T-helper 2 cell treated with Interferon-gamma antibody and Interleukin-4, amounts not matched to agents 100 ng/mL and 5 ng/mL, for 36 hours (primary cell): ENCODE measurements around the gene MYO5A. TPM values are rescaled to one million over a fixed set of nuclear protein-coding genes. Genes with fewer than 3 reads are reported as not detected.
"Not testable (repeated sequence)": the region's sequence is repeated elsewhere in the genome, so short reads cannot be mapped to it uniquely, and the experiment has no call there.

Experiments used
- intact Hi-C: fragments of 100-400 bp; cut with micrococcal nuclease; formaldehyde crosslinking; loops from one replicate; pipeline ENCODE4 v1.15.1; 2023
- total RNA-seq: library from RNA; stranded (reverse); gene quantifications from 2 replicates; pipeline ENCODE4 v1.2.3, GENCODE V29; 2022

Gene MYO5A
- total RNA-seq, 1 donor from 2014 or later, result 30.8 TPM

DNA sequence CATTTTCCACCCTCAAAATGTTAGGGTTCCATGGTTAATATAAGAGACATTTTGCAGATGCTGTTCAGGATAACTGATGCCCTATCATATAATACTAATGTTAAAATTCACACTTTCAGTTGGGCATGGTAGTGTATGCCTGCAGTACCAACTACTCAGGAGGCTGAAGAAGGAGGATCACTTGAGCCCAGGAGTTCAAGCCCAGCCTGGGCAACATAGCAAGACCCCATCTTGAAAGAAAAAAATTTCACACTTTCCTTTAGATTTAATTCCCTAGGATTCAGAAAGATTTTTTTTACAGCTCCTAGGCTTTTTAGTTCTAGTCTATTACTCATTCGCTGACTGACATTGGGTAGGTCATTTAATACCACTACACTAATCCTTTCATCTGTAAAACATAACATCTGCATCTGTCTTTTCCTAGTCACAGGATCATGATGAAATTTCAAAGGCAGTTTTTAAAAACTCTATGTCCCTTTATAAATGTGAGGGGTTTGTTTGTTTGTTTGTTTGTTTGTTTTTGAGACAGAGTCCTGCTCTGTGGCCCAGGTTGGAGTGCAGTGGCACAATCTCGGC is 103.7 kb downstream of the MYO5A start:
- intact Hi-C loops, result no loop called here

DNA sequence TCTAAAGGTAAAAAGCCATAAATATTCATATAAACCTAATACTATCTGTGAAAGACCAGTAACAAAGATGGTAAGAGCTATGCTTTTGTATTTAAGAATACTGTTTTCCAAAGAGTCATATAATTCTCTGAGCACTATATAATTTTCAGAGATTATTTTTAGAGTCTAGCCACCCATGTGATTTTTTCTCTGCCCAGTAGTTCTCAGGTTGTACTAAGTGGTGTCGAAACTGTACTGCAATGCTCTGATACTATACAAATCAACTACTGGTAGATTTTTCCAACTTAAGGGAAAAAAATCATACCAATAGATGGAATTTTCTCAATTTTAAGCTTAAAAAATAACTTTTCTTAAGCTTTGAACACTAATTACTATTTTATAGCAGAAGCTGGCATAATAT is 104.8 kb downstream of the MYO5A start:
- intact Hi-C loops, result no loop called here

GRCh38 chr15:52422001-52422400 is 106.7 kb downstream of the MYO5A start:
- intact Hi-C loops, result no loop called here

DNA sequence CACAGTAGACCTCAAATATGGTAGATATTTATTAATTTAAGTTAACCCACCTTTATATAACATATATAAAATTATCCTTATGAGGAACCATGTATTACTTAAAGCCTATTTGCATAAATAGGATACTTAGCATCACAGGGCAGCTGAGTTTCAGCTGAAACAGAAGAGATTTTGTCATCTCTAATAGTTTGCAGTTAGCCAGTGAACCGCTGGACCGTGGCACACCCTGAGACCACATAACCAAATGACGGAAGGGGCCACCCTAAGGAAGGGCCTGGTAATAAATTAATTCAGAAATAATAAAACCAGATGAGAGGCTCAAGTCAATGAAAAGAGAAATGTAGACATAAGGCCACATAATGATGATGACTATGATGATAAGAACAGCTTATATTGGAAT is 107.7 kb downstream of the MYO5A start:
- intact Hi-C loops, result no loop called here

- intact Hi-C loops, result no loop called here
These were observed 109.2 kb downstream of the MYO5A start for GRCh38 chr15:52419494-52419893.

GRCh38 chr15:52417957-52418356 is 110.7 kb downstream of the MYO5A start:
- intact Hi-C loops, result no loop called here

DNA sequence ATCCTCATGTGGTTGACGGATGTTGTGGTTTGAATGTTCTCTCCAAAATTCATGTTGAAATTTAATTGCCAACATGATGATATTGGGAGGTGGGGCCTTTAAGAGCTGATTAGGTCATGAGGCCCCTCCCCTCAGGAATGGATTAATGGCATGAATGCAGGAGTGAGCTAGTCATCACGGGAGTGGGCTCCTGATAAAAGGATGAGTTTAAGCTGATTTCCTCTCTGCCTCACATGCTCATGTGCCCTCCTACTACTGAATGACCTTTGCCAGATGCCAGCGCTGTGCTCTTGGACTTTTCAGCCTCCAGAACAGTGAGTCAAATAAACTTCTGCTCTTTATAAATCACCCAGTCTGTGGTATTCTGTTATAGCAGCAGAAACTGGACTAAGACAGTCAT is 111.2 kb downstream of the MYO5A start:
- intact Hi-C loops, result no loop called here

DNA sequence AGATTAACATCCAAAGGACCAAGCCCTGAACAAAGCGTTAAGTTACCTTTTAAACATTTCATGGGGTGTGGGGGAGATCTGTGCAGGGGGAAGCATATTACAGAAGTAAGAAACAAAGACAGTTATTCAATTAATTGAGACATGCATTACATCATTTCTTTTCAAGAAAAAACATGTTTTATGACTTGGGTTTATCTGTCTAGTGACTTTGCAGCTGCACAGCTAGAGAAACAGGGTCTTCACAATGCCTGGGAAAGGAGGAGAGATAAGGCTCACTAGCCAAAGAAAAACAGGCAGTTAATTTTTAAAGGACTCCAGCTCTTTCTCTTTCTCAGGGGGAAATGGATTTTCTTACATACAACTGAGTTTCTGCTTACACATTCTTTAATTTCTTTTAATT is 112.1 kb downstream of the MYO5A start:
- intact Hi-C loops, result not testable (repeated sequence)

DNA sequence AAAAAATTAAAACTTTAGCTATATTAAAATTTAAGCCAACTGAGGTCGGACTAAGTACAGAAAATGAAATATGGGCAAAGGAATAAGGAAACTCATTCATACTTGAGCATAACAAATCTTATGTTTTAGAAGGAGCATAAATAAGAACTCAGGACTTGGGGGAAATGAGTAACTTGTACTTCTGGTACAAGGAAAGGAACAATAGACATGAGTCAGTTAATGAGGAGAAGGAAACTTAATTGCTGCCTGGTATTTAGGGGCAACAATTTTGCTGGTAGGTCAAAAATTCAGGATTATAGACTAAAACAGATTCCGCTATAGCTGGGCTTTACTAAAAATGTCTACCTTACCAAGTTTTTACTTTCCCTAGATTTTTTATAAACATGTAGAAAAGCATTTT is 113.1 kb downstream of the MYO5A start:
- intact Hi-C loops, result no loop called here

DNA sequence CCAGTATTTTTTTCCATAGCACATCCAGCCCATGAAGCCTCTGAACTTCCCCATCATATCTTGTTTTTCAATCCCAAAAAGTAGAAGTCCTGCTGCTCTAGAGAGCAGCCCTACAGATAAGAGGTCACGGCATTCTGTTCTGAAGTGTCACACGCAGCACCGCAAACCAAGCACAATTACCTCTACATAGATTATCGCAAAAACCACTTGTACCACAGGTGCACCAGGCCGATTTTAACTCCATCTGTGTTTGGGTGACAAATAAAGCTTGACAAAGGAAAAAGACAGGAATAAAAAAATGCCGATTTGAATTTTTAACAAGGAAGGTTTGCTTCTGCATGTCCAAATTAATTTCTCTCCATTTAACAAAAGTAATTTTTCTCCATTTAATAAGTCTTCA is 113.7 kb downstream of the MYO5A start:
- intact Hi-C loops, result no loop called here

GRCh38 chr15:52408823-52409222 is 119.9 kb downstream of the MYO5A start:
- intact Hi-C loops, result no loop called here

DNA sequence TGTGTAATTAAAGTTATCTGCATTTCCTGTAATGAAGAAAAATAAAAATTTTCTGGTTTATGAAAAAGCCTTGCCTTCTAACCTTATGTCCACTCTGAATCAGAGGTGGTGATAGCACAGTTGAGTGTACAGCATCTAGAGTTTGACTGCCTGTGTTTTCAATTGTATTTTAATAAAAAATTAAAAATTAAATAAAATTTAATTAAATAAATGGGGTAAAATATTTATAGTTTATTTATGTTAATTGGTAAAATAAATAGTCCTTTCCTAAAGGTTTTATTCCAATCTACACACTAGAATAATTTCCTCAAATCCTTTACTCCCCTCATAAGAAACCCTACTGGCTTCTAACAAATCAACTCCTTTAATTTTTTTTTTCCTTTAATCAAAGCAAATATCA is 121.3 kb downstream of the MYO5A start:
- intact Hi-C loops, result no loop called here

DNA sequence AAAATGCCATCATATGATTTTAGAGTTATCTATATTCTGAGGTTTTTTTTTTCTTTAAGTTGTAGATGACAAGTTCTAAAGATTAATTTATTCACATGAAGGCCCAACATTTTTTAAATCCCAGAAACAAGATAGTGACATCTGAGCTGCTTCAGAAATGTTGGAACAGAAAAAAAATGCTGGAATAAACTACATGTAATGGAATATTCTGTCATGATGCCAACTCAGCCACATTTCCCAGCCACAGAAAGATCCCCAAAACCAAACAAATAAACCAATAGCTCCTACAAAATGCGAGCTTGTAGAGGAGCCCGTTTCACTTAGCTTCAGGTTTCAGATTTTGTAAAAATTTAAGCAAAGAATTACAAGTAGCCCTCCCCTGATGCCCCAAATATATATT is 122.1 kb downstream of the MYO5A start:
- intact Hi-C loops, result no loop called here

DNA sequence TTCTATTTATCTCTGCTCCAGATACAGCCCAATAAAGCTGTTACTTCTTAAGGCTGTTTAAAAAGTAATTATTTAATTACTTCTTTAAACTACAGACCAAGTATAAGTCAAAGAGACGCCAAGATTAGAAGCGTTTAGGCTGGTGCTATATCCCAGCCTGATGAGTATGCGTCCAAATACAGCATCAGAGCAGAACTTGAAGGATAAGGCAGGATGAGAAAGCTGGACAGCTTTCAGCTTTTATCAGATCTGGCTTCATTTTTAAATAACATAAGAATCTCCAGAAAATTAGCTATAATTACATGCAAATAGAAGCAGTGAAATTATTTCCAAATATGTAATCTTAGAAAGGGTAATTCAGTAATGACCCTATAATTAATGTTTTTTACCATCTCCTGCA is 122.8 kb downstream of the MYO5A start:
- intact Hi-C loops, result no loop called here

- intact Hi-C loops, result no loop called here
These were observed 131.6 kb downstream of the MYO5A start for GRCh38 chr15:52397118-52397517.

- intact Hi-C loops, result no loop called here
These were observed 134.6 kb downstream of the MYO5A start for GRCh38 chr15:52394118-52394517.

DNA sequence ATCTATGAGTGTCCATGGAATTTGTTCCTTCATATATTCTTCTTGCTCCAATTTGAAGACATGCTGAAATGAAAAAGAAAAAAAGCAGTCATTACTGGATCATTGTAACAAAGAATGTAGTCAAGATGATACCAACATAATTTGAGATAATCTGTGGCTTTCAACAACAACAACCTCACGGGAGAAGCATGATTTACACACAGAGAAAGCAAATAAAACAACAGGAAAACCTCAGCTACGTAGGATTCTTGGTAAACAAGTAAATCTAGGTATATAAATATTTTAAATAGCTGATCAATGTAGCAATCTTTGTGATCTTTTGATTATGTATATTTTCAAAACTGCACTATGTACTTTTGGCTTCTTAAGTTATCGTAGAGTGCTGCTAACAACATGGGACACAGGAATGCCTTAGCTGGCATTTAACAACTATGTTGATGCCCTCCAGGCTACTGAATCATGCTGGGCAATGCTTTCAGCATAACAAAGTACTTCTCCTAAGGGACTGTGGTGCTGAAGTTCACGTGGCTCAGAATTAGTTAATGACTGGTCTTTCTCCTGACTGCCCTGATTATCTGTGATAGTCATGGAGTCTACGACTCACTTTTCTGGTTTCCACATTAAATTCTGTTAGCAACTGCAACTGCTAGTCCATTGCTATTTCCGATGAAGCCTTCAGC is 136.5 kb downstream of the MYO5A start:
- intact Hi-C loops, result no loop called here

GRCh38 chr15:52391069-52391468 is 137.6 kb downstream of the MYO5A start:
- intact Hi-C loops, result no loop called here

- intact Hi-C loops, result no loop called here
These were observed 143.0 kb downstream of the MYO5A start for GRCh38 chr15:52385670-52386069.

GRCh38 chr15:52383100-52383588 is 145.5 kb downstream of the MYO5A start:
- intact Hi-C loops, result no loop called here

GRCh38 chr15:52382647-52383046 is 146.0 kb downstream of the MYO5A start:
- intact Hi-C loops, result no loop called here

- intact Hi-C loops, result no loop called here
These were observed 149.1 kb downstream of the MYO5A start for GRCh38 chr15:52379395-52380106.
